Activated T-helper 1 cell treated with anti-CD3 and anti-CD28 coated beads, Interleukin-2, amount 50 U/mL, for 16 hours (primary cell): ENCODE data around the gene VWF.

Experiments
- DNase-seq, 2 donors: peaks; one replicate each; pipeline ENCODE4 v3.0.0-alpha.2; 2020; ENCODE audit warnings: low read depth in 1 of 2, low spot score in 1 of 2

VWF gene

GRCh38 chr12:5988659-5989116 is 135.8 kb downstream of the VWF start:
- DNase-seq, result peak; percentile 41 to 49

- no peak for DNase-seq
These were observed 136.4 kb downstream of the VWF start for GRCh38 chr12:5988088-5988487.

- DNase-seq, result no peak
These were observed 136.9 kb downstream of the VWF start for GRCh38 chr12:5987573-5987972.

GRCh38 chr12:5985471-5985870 is 139.0 kb downstream of the VWF start:
- no peak for DNase-seq

GRCh38 chr12:5984873-5985272 is 139.6 kb downstream of the VWF start:
- DNase-seq, result no peak

GRCh38 chr12:5982106-5982505 is 142.4 kb downstream of the VWF start:
- no peak for DNase-seq

- DNase-seq, result no peak
These were observed 146.9 kb downstream of the VWF start for GRCh38 chr12:5977556-5977955.

GRCh38 chr12:5976711-5977110 is 147.8 kb downstream of the VWF start:
- DNase-seq, result no peak

GRCh38 chr12:5976196-5976595 is 148.3 kb downstream of the VWF start:
- DNase-seq, result no peak

- no peak for DNase-seq
These were observed 150.9 kb downstream of the VWF start for GRCh38 chr12:5973461-5974115.

GRCh38 chr12:5972387-5972786 is 152.1 kb downstream of the VWF start:
- no peak for DNase-seq

- DNase-seq, result no peak
These were observed 153.1 kb downstream of the VWF start for GRCh38 chr12:5971194-5971850.

GRCh38 chr12:5969974-5970690 is 154.3 kb downstream of the VWF start:
- DNase-seq, result no peak

GRCh38 chr12:5969156-5969973 is 155.1 kb downstream of the VWF start:
- no peak for DNase-seq

- DNase-seq, result no peak
These were observed 156.6 kb downstream of the VWF start for GRCh38 chr12:5967645-5968415.

- no peak for DNase-seq
These were observed 157.9 kb downstream of the VWF start for GRCh38 chr12:5966486-5967095.

- no peak for DNase-seq
These were observed 158.5 kb downstream of the VWF start for GRCh38 chr12:5965950-5966383.

GRCh38 chr12:5964913-5965900 is 159.3 kb downstream of the VWF start:
- no peak for DNase-seq

GRCh38 chr12:5963515-5963914 is 161.0 kb downstream of the VWF start:
- DNase-seq, result no peak
